ENCODE results near the gene TCF7L2. TPM values are rescaled to one million over a fixed set of nuclear protein-coding genes. Genes with fewer than 3 reads are reported as not detected.

The TCF7L2 gene
- total RNA-seq, result 1.9 TPM

- DNase-seq, result peak; percentile 92
Observed at GRCh38 chr10:112949875-112950507, at the start of gene TCF7L2. Gene TCF7L2 (plus strand): TSS chr10:112950247. CDS start chr10:112950757, 510 bp downstream.

- no peak for DNase-seq
Observed at GRCh38 chr10:112902730-112903129, 47.3 kb upstream of the TCF7L2 start.

GRCh38 chr10:112904000-112904399 lies 46.0 kb upstream of the TCF7L2 start:
- no peak for DNase-seq

- no peak for DNase-seq
Observed at GRCh38 chr10:112906945-112907344, 43.1 kb upstream of the TCF7L2 start.

GRCh38 chr10:112907893-112908292 lies 42.2 kb upstream of the TCF7L2 start:
- no peak for DNase-seq

GRCh38 chr10:112911206-112911605 lies 38.8 kb upstream of the TCF7L2 start:
- DNase-seq, result no peak

- no peak for DNase-seq
Observed at GRCh38 chr10:112912410-112912928, 37.6 kb upstream of the TCF7L2 start.

GRCh38 chr10:112913255-112913654 lies 36.8 kb upstream of the TCF7L2 start:
- no peak for DNase-seq

- DNase-seq, result no peak
Observed at GRCh38 chr10:112913661-112914287, 36.3 kb upstream of the TCF7L2 start.

- no peak for DNase-seq
Observed at GRCh38 chr10:112914288-112914952, 35.6 kb upstream of the TCF7L2 start.

GRCh38 chr10:112915590-112916572 lies 34.2 kb upstream of the TCF7L2 start:
- no peak for DNase-seq

- no peak for DNase-seq
Observed at GRCh38 chr10:112917681-112918080, 32.4 kb upstream of the TCF7L2 start.

GRCh38 chr10:112918771-112919170 lies 31.3 kb upstream of the TCF7L2 start:
- DNase-seq, result no peak

GRCh38 chr10:112919721-112920120 lies 30.3 kb upstream of the TCF7L2 start:
- no peak for DNase-seq

GRCh38 chr10:112926906-112927688 lies 22.9 kb upstream of the TCF7L2 start:
- DNase-seq, result no peak

GRCh38 chr10:112927980-112928379 lies 22.1 kb upstream of the TCF7L2 start:
- no peak for DNase-seq

GRCh38 chr10:112932658-112933057 lies 17.4 kb upstream of the TCF7L2 start:
- DNase-seq, result no peak

- DNase-seq, result no peak
Observed at GRCh38 chr10:112934193-112934592, 15.9 kb upstream of the TCF7L2 start.

GRCh38 chr10:112938808-112939482 lies 11.1 kb upstream of the TCF7L2 start:
- no peak for DNase-seq

- no peak for DNase-seq
Observed at GRCh38 chr10:112945811-112946210, 4.2 kb upstream of the TCF7L2 start.

GRCh38 chr10:112946649-112947048 lies 3.4 kb upstream of the TCF7L2 start:
- no peak for DNase-seq
